CD4-positive, alpha-beta T cell (primary cell): ENCODE measurements around the gene LAIR1. TPM values are rescaled to one million over a fixed set of nuclear protein-coding genes. Genes with fewer than 3 reads are reported as not detected.

ENCODE experiments used
- ATAC-seq: fragments of 200-7000 bp; cut with Tn5 transposase; one replicate; pipeline ENCODE4 v1.10.0; 2022; ENCODE audit warnings: mild to moderate bottlenecking; ENCODE audit not compliant: poor library complexity
- CTCF ChIA-PET: fragments of 350-600 bp; sonication (Branson Sonifier 250); formaldehyde crosslinking; loops from one replicate; lab custom pipeline; 2021; ENCODE audit warnings: antibody characterized with exemption, inconsistent platforms; lab: Charles Lee
- POLR2A ChIA-PET: fragments of 350-600 bp; sonication (Branson Sonifier 250); formaldehyde crosslinking; loops from one replicate; lab custom pipeline; 2021; ENCODE audit warnings: antibody characterized with exemption, inconsistent platforms; lab: Charles Lee
- DNase-seq, 14 experiments: peaks; one replicate each; pipeline ENCODE4 v3.0.0-alpha.2; 2013 to 2020; ENCODE audit warnings: mixed read lengths in 2 of 14
- H3K27ac ChIP-seq, 2 donors: one replicate each; pipeline versions ENCODE4 v1.5.1 to v1.7.0; 2013; ENCODE audit warnings: low read length in 2 of 2, low read depth in 1 of 2, mild to moderate bottlenecking in 1 of 2
- H3K27me3 ChIP-seq, 2 experiments: 1 replicate in 1 of 2; 2 replicates in 1 of 2; pipeline versions ENCODE4 v1.6.1 to v1.7.0; 2013; ENCODE audit warnings: low read length in 2 of 2, control low read depth in 1 of 2, mild to moderate bottlenecking in 1 of 2, moderate library complexity in 1 of 2; ENCODE audit not compliant: insufficient read depth in 2 of 2, control insufficient read depth in 1 of 2
- H3K36me3 ChIP-seq: one replicate; pipeline ENCODE4 v1.6.1; 2013; ENCODE audit warnings: low read length, control low read depth; ENCODE audit not compliant: insufficient read depth
- H3K4me1 ChIP-seq: one replicate; pipeline ENCODE4 v1.6.1; 2013; ENCODE audit warnings: low read length, control low read depth; ENCODE audit not compliant: insufficient read depth
- H3K4me3 ChIP-seq: one replicate; pipeline ENCODE4 v1.5.1; 2013; ENCODE audit warnings: mild to moderate bottlenecking, low read length, moderate library complexity
- H3K9me3 ChIP-seq, 2 experiments: 1 replicate in 1 of 2; 2 replicates in 1 of 2; pipeline versions ENCODE4 v1.6.1 to v1.7.0; 2013; ENCODE audit warnings: low read length in 2 of 2, mild to moderate bottlenecking in 2 of 2, control low read depth in 1 of 2, moderate library complexity in 1 of 2; ENCODE audit not compliant: control insufficient read depth in 1 of 2, insufficient read depth in 1 of 2
- H3K27ac Mint-ChIP-seq: one replicate; pipeline ENCODE4 v1.8.0; 2020; ENCODE audit warnings: mixed read lengths
- H3K27me3 Mint-ChIP-seq: one replicate; pipeline ENCODE4 v1.8.0; 2021; ENCODE audit warnings: mixed read lengths
- H3K36me3 Mint-ChIP-seq: one replicate; pipeline ENCODE4 v1.8.0; 2021; ENCODE audit warnings: low read depth, mixed read lengths
- H3K4me1 Mint-ChIP-seq: one replicate; pipeline ENCODE4 v1.8.0; 2021; ENCODE audit warnings: low read depth, mixed read lengths
- H3K4me3 Mint-ChIP-seq: one replicate; pipeline ENCODE4 v1.8.0; 2020; ENCODE audit warnings: mild to moderate bottlenecking, mixed read lengths
- H3K9me3 Mint-ChIP-seq: one replicate; pipeline ENCODE4 v1.8.0; 2020; ENCODE audit warnings: mixed read lengths
- CTCF ChIP-seq: fragments of 200-600 bp; IDR thresholded peaks from one replicate; pipeline ENCODE4 v1.8.0; 2022; ENCODE audit warnings: antibody characterized with exemption, mild to moderate bottlenecking
- intact Hi-C, 2 experiments: fragments of 100-400 bp; cut with DNase I in 1 of 2; cut with micrococcal nuclease in 1 of 2; formaldehyde crosslinking; loops; one replicate each; pipeline versions ENCODE4 v1.15.1 to v1.9.0; 2023 to 2025; cut with DNase I, micrococcal nuclease
- total RNA-seq, 174 experiments: library from RNA in 2 of 174; stranded (reverse) in 2 of 174; gene quantifications; one replicate each; pipeline ENCODE4 v1.2.3 and lab custom pipeline; 2021 to 2026

Gene LAIR1
- total RNA-seq, 2 experiments from 2014 or later: 12.3 to 14.4 TPM

DNA sequence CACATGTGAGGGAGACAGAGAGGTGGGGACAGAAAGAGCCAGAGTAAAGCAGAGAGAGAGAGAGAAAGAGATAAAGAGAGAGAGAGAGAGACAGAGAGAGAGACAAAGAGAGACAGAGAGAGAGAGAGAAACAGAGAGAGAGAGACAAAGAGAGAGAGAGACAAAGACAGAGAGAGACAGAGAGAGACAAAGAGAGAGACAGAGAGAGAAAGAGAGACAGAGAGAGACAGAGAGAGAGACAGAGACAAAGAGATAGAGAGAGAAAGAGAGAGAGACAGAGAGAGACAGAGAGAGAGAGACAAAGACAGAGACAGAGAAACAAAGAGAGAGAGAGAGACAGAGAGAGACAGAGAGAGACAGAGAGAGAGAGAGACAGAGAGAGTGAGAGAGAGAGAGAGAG, 46.3 kb upstream of the LAIR1 start:
- Mint-ChIP-seq H3K4me1 (peaks cover 3% of the 10 kb centered on the region), H3K36me3 (no peaks in the 10 kb centered on the region), H3K27ac (no peak overlapping the region), H3K4me3 (no peak overlapping the region), H3K27me3 (peaks cover 26% of the 10 kb centered on the region), H3K9me3 (no peaks in the 10 kb centered on the region)
- DNase-seq: no peak
- Histone ChIP-seq H3K9me3 (peaks cover 0 to 11% of the 10 kb centered on the region in 2 experiments), H3K36me3 (no peaks in the 10 kb centered on the region), H3K27ac (no peak overlapping the region), H3K4me1 (peaks cover 7% of the 10 kb centered on the region), H3K4me3 (no peak overlapping the region), H3K27me3 (peaks cover 15 to 28% of the 10 kb centered on the region in 2 experiments)
- TF ChIP-seq CTCF: no peak
- POLR2A ChIA-PET: no interaction called here
- CTCF ChIA-PET: no interaction called here
- intact Hi-C loops: no loop called here
- ATAC-seq: no peak

DNA sequence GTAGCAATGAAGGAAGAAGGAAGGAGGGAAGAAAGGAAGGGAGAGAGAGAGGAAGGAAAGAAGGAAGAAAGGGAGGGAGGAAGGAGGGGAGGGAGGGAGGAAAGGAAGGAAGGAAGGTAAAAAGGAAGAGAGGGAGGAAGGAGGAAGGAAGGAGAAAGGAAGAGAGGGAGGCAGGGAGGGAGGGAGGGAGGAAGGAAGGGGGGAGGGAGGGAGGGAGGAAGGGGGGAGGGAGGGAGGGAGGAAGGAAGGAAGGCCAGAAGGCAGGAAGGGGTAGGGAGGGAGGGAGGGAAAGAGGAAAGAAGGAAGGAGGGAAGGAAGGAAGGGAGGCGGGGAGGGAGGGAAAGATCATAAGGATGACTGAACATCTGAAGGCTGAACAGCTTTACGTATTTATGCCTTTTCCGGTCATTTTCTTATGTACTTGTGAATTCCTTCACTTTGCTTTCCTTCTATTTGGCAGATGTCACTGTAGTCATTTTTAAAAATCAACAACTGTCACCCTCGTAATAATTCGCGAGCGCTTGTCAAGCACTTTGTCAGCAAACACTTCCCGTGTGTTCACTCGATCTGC, 43.8 kb upstream of the LAIR1 start:
- Histone ChIP-seq H3K4me1 (no peaks in the 10 kb centered on the region), H3K27ac (no peak overlapping the region), H3K27me3 (peaks cover 0 to 7% of the 10 kb centered on the region in 2 experiments), H3K36me3 (no peaks in the 10 kb centered on the region), H3K9me3 (peaks cover 0 to 5% of the 10 kb centered on the region in 2 experiments), H3K4me3 (no peak overlapping the region)
- Mint-ChIP-seq H3K27ac (peak overlapping the region; percentile 27), H3K9me3 (no peaks in the 10 kb centered on the region), H3K4me3 (no peak overlapping the region), H3K4me1 (no peaks in the 10 kb centered on the region), H3K36me3 (no peaks in the 10 kb centered on the region), H3K27me3 (peaks cover 9% of the 10 kb centered on the region)
- ChIA-PET CTCF (no interaction called here), POLR2A (no interaction called here)
- DNase-seq (no peak), ATAC-seq (no peak)
- no peak for TF ChIP-seq CTCF
- intact Hi-C loops: no loop called here

DNA sequence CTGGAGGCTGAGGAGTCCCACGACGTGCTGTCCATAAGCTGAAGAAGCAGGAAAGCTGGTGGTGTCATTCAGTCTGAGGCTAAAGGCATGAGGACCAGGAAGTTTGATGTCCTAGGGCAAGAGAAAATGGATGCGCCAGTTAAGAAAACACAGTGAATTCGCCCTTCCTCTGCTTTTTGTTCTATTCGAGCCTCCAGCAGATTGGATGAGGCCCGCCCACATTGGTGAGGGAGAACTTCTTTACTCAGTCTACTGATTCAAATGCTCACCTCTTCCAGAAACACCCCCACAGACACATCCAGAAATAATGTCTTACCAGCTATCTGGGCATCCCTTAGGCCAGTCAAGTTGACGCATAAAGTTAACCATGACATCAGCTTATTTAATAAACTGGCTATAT, 43.0 kb upstream of the LAIR1 start:
- Mint-ChIP-seq H3K9me3 (no peaks in the 10 kb centered on the region), H3K27me3 (peaks cover 2% of the 10 kb centered on the region), H3K27ac (peak overlapping the region; percentile 27), H3K4me1 (no peaks in the 10 kb centered on the region), H3K4me3 (no peak overlapping the region), H3K36me3 (no peaks in the 10 kb centered on the region)
- ChIA-PET CTCF (no interaction called here), POLR2A (no interaction called here)
- TF ChIP-seq CTCF: no peak
- Histone ChIP-seq H3K9me3 (peaks cover 0 to 5% of the 10 kb centered on the region in 2 experiments), H3K36me3 (no peaks in the 10 kb centered on the region), H3K4me1 (no peaks in the 10 kb centered on the region), H3K27me3 (peaks cover 0 to 2% of the 10 kb centered on the region in 2 experiments), H3K27ac (no peak overlapping the region), H3K4me3 (no peak overlapping the region)
- ATAC-seq (no peak), DNase-seq (no peak)
- intact Hi-C loops: no loop called here
